Loucy (cell line): ENCODE data around the gene USH1G.
"Not testable (repeated sequence)": the region's sequence is repeated elsewhere in the genome, so short reads cannot be mapped to it uniquely, and the experiment has no call there.

Source experiments
- H2AFZ ChIP-seq: fragments of 200-600 bp; sonication (generic); 2 replicates; pipeline ENCODE4 v1.6.0; 2016; ENCODE audit warnings: antibody characterized with exemption, mild to moderate bottlenecking, low read length, moderate library complexity
- H3F3A ChIP-seq: fragments of 200-600 bp; 2 replicates; pipeline ENCODE4 v1.6.0; 2016; ENCODE audit warnings: antibody characterized with exemption, low read depth, mild to moderate bottlenecking
- H3K27me3 ChIP-seq: fragments of 200-600 bp; sonication (generic); 2 replicates; pipeline ENCODE4 v1.6.1; 2014; ENCODE audit warnings: low read length, mild to moderate bottlenecking; ENCODE audit not compliant: insufficient read depth, poor library complexity, severe bottlenecking
- H3K36me3 ChIP-seq: fragments of 200-600 bp; sonication (generic); 2 replicates; pipeline ENCODE4 v1.6.1; 2016; ENCODE audit warnings: low read length; ENCODE audit not compliant: insufficient read depth
- H3K4me1 ChIP-seq: fragments of 200-600 bp; sonication (generic); 2 replicates; pipeline ENCODE4 v1.5.1; 2014; ENCODE audit warnings: low read length, mild to moderate bottlenecking; ENCODE audit not compliant: insufficient read depth, poor library complexity, severe bottlenecking
- H3K4me2 ChIP-seq: fragments of 200-600 bp; sonication (generic); 2 replicates; pipeline ENCODE4 v1.6.0; 2014; ENCODE audit warnings: antibody characterized with exemption, low read length, low read depth, mild to moderate bottlenecking; ENCODE audit not compliant: poor library complexity, severe bottlenecking
- H3K4me3 ChIP-seq: fragments of 200-600 bp; sonication (generic); 2 replicates; pipeline ENCODE4 v1.5.1; 2014; ENCODE audit warnings: low read length, mild to moderate bottlenecking, mixed read lengths; ENCODE audit not compliant: poor library complexity, severe bottlenecking
- H3K79me2 ChIP-seq: fragments of 200-600 bp; sonication (generic); 2 replicates; pipeline ENCODE4 v1.6.1; 2014; ENCODE audit warnings: low read length; ENCODE audit not compliant: insufficient read depth
- H3K9ac ChIP-seq: fragments of 200-600 bp; sonication (generic); 2 replicates; pipeline ENCODE4 v1.6.0; 2014; ENCODE audit warnings: mild to moderate bottlenecking, low read depth, low read length, moderate library complexity; ENCODE audit not compliant: poor library complexity, severe bottlenecking
- H3K9me2 ChIP-seq: fragments of 200-600 bp; sonication (generic); replicated peaks from 2 replicates; pipeline ENCODE4 v1.6.1; 2016; ENCODE audit warnings: low read depth, low read length, mixed read lengths
- H3K9me3 ChIP-seq: fragments of 200-600 bp; sonication (generic); 2 replicates; pipeline ENCODE4 v1.6.1; 2014; ENCODE audit warnings: mild to moderate bottlenecking, antibody characterized with exemption, low read length, low read depth; ENCODE audit not compliant: insufficient read depth
- H4K20me1 ChIP-seq: fragments of 200-600 bp; sonication (generic); 2 replicates; pipeline ENCODE4 v1.6.0; 2014; ENCODE audit warnings: antibody characterized with exemption, low read length, mild to moderate bottlenecking; ENCODE audit not compliant: insufficient read depth, poor library complexity, severe bottlenecking
- CTCF ChIP-seq: fragments of 200-600 bp; sonication (generic); conservative IDR thresholded peaks from 2 replicates; pipeline ENCODE4 v1.5.1; 2014; ENCODE audit warnings: mild to moderate bottlenecking, antibody characterized with exemption, low read length
- EZH2phosphoT487 ChIP-seq: fragments of 200-600 bp; IDR thresholded peaks from 2 replicates; pipeline ENCODE4 v1.6.1; 2018; ENCODE audit warnings: antibody characterized with exemption, mild to moderate bottlenecking, moderate library complexity, borderline replicate concordance

USH1G gene

GRCh38 chr17:74871356-74872076, 51.5 kb downstream of the USH1G start:
- Histone ChIP-seq H2AFZ (no peak overlapping the region), H3K4me1 (peaks cover 20% of the 10 kb centered on the region), H3F3A (no peaks in the 10 kb centered on the region), H3K9me2 (no peaks in the 10 kb centered on the region), H3K4me2 (peak overlapping the region; percentile 91), H4K20me1 (no peaks in the 10 kb centered on the region), H3K79me2 (peaks cover 9% of the 10 kb centered on the region; the same call in 1 of the 2 replicates), H3K4me3 (peak overlapping the region; percentile 77), H3K9ac (peak overlapping the region; percentile 99), H3K27me3 (no peaks in the 10 kb centered on the region), H3K36me3 (no peaks in the 10 kb centered on the region), H3K9me3 (no peaks in the 10 kb centered on the region)
- TF ChIP-seq CTCF (no peak), EZH2phosphoT487 (no peak)

GRCh38 chr17:74870512-74870911, 52.5 kb downstream of the USH1G start:
- H3K4me2 ChIP-seq: no peak overlapping the region
- no peaks in the 10 kb centered on the region for H3K9me3 ChIP-seq
- peaks cover 9% of the 10 kb centered on the region; the same call in 1 of the 2 replicates for H3K79me2 ChIP-seq
- no peaks in the 10 kb centered on the region for H3K9me2 ChIP-seq
- H3K36me3 ChIP-seq: no peaks in the 10 kb centered on the region
- no peak overlapping the region for H2AFZ ChIP-seq
- no peaks in the 10 kb centered on the region for H4K20me1 ChIP-seq
- H3F3A ChIP-seq: no peaks in the 10 kb centered on the region
- no peak for TF ChIP-seq EZH2phosphoT487
- no peak overlapping the region for H3K9ac ChIP-seq
- no peaks in the 10 kb centered on the region for H3K27me3 ChIP-seq
- peaks cover 20% of the 10 kb centered on the region for H3K4me1 ChIP-seq
- no peak overlapping the region for H3K4me3 ChIP-seq

- not testable (repeated sequence) for H3K27me3 ChIP-seq, H3K9me2 ChIP-seq, H2AFZ ChIP-seq, H3K9me3 ChIP-seq, H3K9ac ChIP-seq, H3K79me2 ChIP-seq, H3F3A ChIP-seq, H3K4me3 ChIP-seq, H4K20me1 ChIP-seq, H3K4me2 ChIP-seq, H3K36me3 ChIP-seq
- H3K4me1 ChIP-seq: peaks cover 20% of the 10 kb centered on the region
These were observed 53.0 kb downstream of the USH1G start for GRCh38 chr17:74870028-74870427.

GRCh38 chr17:74868908-74869255, 54.2 kb downstream of the USH1G start:
- Histone ChIP-seq H3K9ac (no peak overlapping the region), H3K36me3 (no peaks in the 10 kb centered on the region), H3K4me3 (no peak overlapping the region), H3K9me2 (no peaks in the 10 kb centered on the region), H3K9me3 (no peaks in the 10 kb centered on the region), H4K20me1 (no peaks in the 10 kb centered on the region), H3K4me2 (no peak overlapping the region), H3K4me1 (peaks cover 17% of the 10 kb centered on the region), H3F3A (no peaks in the 10 kb centered on the region), H3K27me3 (no peaks in the 10 kb centered on the region), H3K79me2 (peaks cover 9% of the 10 kb centered on the region; the same call in 1 of the 2 replicates), H2AFZ (no peak overlapping the region)
- no peak for TF ChIP-seq EZH2phosphoT487
- no peak for TF ChIP-seq CTCF
